ENCODE data around the gene FASN. TPM values are rescaled to one million over a fixed set of nuclear protein-coding genes. Genes with fewer than 3 reads are reported as not detected.

FASN gene
- total and polyA plus RNA-seq, 2 of the 13 experiments (the other 11 are each of a cell fraction or from before 2014, with no cell fraction given), result 51.7 to 101 TPM

DNA sequence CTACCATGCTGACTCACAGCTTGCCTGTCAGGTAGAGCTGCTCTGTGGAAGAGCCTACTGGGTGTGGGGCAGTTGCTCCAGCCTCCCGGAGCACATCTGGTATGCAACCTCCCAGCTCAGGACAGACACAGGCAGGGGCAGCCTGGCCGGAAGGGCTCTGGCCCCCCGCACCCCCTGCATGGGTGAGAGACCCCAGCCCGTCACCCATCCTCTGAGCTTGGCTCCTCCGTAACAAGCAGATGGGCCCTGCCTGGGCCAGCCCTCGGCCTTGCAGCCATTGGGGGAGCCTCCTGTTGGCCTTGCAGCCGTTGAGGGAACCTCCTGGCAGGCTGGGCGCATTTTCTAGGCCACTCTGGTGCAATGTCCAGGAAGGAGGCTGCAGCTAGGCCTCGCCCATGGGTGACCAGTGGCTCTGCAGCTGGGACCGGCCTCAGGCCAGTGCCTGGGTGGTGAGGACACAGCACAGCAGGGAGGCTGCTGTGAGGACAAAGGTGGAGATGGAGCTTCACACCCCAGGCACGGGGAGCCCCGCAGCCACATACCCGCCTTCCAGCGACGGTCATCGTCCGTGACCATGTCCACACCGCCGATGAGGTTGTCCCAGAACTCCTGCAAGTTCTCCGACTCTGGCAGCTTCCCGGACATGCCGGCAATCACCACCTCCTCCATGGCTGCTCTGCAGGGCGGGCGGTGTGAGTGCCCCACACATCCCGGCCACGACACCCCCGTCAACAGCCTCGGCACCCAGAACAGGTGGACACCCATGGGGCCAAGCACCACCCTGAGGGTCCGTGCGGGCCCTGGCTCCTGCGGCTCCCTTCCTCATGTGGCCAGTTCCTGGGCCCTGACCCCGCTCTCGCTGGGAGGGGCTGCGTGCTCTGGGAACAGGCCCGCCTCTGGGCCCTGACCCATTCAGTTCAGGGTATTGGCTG lies 2.0 kb downstream of the FASN start (continued):
- TF ChIP-seq, protein P1, sequence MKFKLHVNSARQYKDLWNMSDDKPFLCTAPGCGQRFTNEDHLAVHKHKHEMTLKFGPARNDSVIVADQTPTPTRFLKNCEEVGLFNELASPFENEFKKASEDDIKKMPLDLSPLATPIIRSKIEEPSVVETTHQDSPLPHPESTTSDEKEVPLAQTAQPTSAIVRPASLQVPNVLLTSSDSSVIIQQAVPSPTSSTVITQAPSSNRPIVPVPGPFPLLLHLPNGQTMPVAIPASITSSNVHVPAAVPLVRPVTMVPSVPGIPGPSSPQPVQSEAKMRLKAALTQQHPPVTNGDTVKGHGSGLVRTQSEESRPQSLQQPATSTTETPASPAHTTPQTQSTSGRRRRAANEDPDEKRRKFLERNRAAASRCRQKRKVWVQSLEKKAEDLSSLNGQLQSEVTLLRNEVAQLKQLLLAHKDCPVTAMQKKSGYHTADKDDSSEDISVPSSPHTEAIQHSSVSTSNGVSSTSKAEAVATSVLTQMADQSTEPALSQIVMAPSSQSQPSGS (CRISPR knock-in tag; IDR thresholded peaks at IDR 0.05), result no peak
- TF ChIP-seq ZNF781 (CRISPR knock-in tag; IDR thresholded peaks at IDR 0.05; ENCODE audit: borderline replicate concordance, not compliant biosample characterization) (no peak), FOXC1 (CRISPR knock-in tag; IDR thresholded peaks at IDR 0.05; ENCODE audit: borderline replicate concordance) (no peak; the same call in 1 of the 2 replicates), TARDBP (CRISPR knock-in tag; IDR thresholded peaks at IDR 0.05) (no peak), PAWR (CRISPR knock-in tag; IDR thresholded peaks at IDR 0.05; ENCODE audit: borderline replicate concordance) (no peak), CREB1 (IDR thresholded peaks at IDR 0.05) (no peak), CREB1 (CRISPR knock-in tag; IDR thresholded peaks at IDR 0.05) (no peak), SALL2 (CRISPR knock-in tag; IDR thresholded peaks at IDR 0.05) (peak; percentile 43; the same call in 1 of the 2 replicates), CBX5 (CRISPR knock-in tag; IDR thresholded peaks at IDR 0.05; ENCODE audit: borderline replicate concordance) (no peak), AGO1 (IDR thresholded peaks at IDR 0.05; ENCODE audit: low read depth, low read length, poor library complexity, severe bottlenecking) (no peak)
- TF ChIP-seq, protein P2, sequence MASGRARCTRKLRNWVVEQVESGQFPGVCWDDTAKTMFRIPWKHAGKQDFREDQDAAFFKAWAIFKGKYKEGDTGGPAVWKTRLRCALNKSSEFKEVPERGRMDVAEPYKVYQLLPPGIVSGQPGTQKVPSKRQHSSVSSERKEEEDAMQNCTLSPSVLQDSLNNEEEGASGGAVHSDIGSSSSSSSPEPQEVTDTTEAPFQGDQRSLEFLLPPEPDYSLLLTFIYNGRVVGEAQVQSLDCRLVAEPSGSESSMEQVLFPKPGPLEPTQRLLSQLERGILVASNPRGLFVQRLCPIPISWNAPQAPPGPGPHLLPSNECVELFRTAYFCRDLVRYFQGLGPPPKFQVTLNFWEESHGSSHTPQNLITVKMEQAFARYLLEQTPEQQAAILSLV (CRISPR knock-in tag; IDR thresholded peaks at IDR 0.05; ENCODE audit: borderline replicate concordance), result no peak; the same call in 1 of the 2 replicates
- TF ChIP-seq, protein P3, sequence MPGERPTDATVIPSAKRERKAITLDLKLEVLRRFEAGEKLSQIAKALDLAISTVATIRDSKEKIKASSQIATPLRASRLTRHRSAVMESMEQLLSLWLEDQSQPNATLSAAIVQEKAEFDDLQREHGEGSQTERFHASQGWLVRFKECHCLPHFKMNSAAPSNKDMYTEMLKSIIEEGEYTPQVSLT (CRISPR knock-in tag; IDR thresholded peaks at IDR 0.05; ENCODE audit: borderline replicate concordance, low read depth), result no peak
- TF ChIP-seq, protein P4, sequence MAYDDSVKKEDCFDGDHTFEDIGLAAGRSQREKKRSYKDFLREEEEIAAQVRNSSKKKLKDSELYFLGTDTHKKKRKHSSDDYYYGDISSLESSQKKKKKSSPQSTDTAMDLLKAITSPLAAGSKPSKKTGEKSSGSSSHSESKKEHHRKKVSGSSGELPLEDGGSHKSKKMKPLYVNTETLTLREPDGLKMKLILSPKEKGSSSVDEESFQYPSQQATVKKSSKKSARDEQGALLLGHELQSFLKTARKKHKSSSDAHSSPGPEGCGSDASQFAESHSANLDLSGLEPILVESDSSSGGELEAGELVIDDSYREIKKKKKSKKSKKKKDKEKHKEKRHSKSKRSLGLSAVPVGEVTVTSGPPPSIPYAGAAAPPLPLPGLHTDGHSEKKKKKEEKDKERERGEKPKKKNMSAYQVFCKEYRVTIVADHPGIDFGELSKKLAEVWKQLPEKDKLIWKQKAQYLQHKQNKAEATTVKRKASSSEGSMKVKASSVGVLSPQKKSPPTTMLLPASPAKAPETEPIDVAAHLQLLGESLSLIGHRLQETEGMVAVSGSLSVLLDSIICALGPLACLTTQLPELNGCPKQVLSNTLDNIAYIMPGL (CRISPR knock-in tag; IDR thresholded peaks at IDR 0.05; ENCODE audit: borderline replicate concordance in 1 of 2, low read depth in 1 of 2), result no peak; a peak in 1 of 4 replicates
- TF ChIP-seq, protein P5, sequence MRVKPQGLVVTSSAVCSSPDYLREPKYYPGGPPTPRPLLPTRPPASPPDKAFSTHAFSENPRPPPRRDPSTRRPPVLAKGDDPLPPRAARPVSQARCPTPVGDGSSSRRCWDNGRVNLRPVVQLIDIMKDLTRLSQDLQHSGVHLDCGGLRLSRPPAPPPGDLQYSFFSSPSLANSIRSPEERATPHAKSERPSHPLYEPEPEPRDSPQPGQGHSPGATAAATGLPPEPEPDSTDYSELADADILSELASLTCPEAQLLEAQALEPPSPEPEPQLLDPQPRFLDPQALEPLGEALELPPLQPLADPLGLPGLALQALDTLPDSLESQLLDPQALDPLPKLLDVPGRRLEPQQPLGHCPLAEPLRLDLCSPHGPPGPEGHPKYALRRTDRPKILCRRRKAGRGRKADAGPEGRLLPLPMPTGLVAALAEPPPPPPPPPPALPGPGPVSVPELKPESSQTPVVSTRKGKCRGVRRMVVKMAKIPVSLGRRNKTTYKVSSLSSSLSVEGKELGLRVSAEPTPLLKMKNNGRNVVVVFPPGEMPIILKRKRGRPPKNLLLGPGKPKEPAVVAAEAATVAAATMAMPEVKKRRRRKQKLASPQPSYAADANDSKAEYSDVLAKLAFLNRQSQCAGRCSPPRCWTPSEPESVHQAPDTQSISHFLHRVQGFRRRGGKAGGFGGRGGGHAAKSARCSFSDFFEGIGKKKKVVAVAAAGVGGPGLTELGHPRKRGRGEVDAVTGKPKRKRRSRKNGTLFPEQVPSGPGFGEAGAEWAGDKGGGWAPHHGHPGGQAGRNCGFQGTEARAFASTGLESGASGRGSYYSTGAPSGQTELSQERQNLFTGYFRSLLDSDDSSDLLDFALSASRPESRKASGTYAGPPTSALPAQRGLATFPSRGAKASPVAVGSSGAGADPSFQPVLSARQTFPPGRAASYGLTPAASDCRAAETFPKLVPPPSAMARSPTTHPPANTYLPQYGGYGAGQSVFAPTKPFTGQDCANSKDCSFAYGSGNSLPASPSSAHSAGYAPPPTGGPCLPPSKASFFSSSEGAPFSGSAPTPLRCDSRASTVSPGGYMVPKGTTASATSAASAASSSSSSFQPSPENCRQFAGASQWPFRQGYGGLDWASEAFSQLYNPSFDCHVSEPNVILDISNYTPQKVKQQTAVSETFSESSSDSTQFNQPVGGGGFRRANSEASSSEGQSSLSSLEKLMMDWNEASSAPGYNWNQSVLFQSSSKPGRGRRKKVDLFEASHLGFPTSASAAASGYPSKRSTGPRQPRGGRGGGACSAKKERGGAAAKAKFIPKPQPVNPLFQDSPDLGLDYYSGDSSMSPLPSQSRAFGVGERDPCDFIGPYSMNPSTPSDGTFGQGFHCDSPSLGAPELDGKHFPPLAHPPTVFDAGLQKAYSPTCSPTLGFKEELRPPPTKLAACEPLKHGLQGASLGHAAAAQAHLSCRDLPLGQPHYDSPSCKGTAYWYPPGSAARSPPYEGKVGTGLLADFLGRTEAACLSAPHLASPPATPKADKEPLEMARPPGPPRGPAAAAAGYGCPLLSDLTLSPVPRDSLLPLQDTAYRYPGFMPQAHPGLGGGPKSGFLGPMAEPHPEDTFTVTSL (CRISPR knock-in tag; IDR thresholded peaks at IDR 0.05; ENCODE audit: borderline replicate concordance), result no peak

Measured in HepG2 (cell line).